ENCODE data around the gene EHMT1.

The EHMT1 gene

DNA sequence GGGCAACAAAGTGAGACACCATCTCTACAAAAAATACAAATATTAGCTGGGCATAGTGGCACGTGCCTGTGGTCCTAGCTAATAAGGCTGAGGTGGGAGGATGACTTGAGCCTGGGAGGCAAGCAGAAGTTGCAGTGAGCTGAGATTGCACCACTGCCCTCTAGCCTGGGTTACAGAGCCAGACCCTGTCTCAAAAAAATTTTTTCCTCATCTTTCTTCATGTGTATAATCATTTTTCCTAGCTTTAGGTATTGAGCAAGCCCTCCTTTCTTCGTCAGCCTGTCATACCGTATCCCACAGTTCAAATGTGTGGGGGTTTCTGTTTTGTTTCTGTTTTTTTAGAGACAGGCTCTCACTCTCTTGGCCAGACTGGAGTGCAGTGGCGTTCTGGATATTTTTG is 41.3 kb downstream of the EHMT1 start:
- TF ChIP-seq CTCF (IDR thresholded peaks at IDR 0.05): no peak
- no peak overlapping the region for H3K4me2 ChIP-seq (ENCODE audit: low read length)
- H3K4me3 ChIP-seq (ENCODE audit: low read depth, low read length): no peak overlapping the region
- no peaks in the 10 kb centered on the region for H3K36me3 ChIP-seq (ENCODE audit: control insufficient read depth, insufficient read depth, low read length)
- H3K27ac ChIP-seq: no peak overlapping the region
- H3K9ac ChIP-seq: no peak overlapping the region
- H3K79me2 ChIP-seq: peaks cover 16% of the 10 kb centered on the region
- H2AFZ ChIP-seq: no peak overlapping the region
- no peaks in the 10 kb centered on the region for H3K9me3 ChIP-seq (ENCODE audit: control insufficient read depth, low read length)
- H3K4me1 ChIP-seq: no peaks in the 10 kb centered on the region
- H3K27me3 ChIP-seq (ENCODE audit: control insufficient read depth, insufficient read depth, low read length): no peaks in the 10 kb centered on the region

DNA sequence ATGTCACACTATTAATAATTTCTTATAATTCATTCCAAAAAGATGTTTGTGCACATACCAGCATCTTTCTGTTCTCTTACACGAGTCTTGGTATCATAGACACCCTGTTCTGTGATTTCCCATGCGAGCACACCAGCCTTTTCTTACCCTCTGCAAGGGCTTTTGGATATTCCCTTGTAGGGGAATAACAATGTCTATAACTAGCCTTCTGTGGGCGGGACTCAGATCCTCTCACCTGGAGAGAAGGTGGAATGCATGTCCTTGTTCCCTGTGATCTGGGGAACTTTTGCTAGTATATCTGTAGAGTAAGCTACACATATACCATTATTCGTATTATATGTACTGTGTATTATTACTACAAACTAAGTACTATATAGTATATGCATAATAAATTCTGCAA is 44.8 kb downstream of the EHMT1 start:
- Histone ChIP-seq H3K9ac (no peak overlapping the region), H2AFZ (no peak overlapping the region), H3K27ac (no peak overlapping the region), H3K4me1 (no peaks in the 10 kb centered on the region), H3K36me3 (ENCODE audit: control insufficient read depth, insufficient read depth, low read length) (no peaks in the 10 kb centered on the region), H3K4me2 (ENCODE audit: low read length) (no peak overlapping the region), H3K27me3 (ENCODE audit: control insufficient read depth, insufficient read depth, low read length) (no peaks in the 10 kb centered on the region), H3K79me2 (peaks cover 10% of the 10 kb centered on the region), H3K4me3 (ENCODE audit: low read depth, low read length) (no peak overlapping the region), H3K9me3 (ENCODE audit: control insufficient read depth, low read length) (no peaks in the 10 kb centered on the region)
- TF ChIP-seq CTCF (IDR thresholded peaks at IDR 0.05): no peak

DNA sequence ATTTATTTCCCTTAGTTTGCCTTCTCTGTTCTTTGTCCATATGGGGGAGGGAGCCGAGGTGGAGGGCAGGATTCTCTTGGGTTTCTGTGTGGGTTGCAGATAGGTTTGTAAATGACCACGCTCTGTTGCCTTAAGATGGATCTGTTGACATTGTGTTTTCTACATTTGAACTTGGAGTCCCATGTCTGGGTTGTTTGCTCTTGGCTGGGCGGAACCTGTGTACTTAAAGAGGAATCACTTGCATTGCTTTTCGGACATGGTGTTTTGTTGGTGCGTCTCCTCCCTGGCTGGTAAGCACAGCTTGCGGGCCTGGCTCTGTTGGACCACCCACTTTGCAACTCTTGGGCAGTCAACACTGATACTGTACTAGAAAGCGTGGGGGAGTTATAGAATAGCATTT is 45.9 kb downstream of the EHMT1 start:
- H2AFZ ChIP-seq: no peak overlapping the region
- H3K4me1 ChIP-seq: no peaks in the 10 kb centered on the region
- no peak overlapping the region for H3K4me3 ChIP-seq (ENCODE audit: low read depth, low read length)
- H3K9ac ChIP-seq: no peak overlapping the region
- H3K4me2 ChIP-seq (ENCODE audit: low read length): no peak overlapping the region
- no peak overlapping the region for H3K27ac ChIP-seq
- H3K79me2 ChIP-seq: peaks cover 8% of the 10 kb centered on the region
- TF ChIP-seq CTCF (IDR thresholded peaks at IDR 0.05): no peak
- no peaks in the 10 kb centered on the region for H3K36me3 ChIP-seq (ENCODE audit: control insufficient read depth, insufficient read depth, low read length)
- H3K9me3 ChIP-seq (ENCODE audit: control insufficient read depth, low read length): no peaks in the 10 kb centered on the region
- H3K27me3 ChIP-seq (ENCODE audit: control insufficient read depth, insufficient read depth, low read length): no peaks in the 10 kb centered on the region

- Histone ChIP-seq H3K4me1 (no peaks in the 10 kb centered on the region), H3K4me3 (ENCODE audit: low read depth, low read length) (no peak overlapping the region), H3K4me2 (ENCODE audit: low read length) (no peak overlapping the region), H2AFZ (no peak overlapping the region), H3K27me3 (ENCODE audit: control insufficient read depth, insufficient read depth, low read length) (no peaks in the 10 kb centered on the region), H3K9ac (no peak overlapping the region), H3K9me3 (ENCODE audit: control insufficient read depth, low read length) (no peaks in the 10 kb centered on the region), H3K79me2 (peaks cover 8% of the 10 kb centered on the region), H3K27ac (no peak overlapping the region), H3K36me3 (ENCODE audit: control insufficient read depth, insufficient read depth, low read length) (no peaks in the 10 kb centered on the region)
- TF ChIP-seq CTCF (IDR thresholded peaks at IDR 0.05): no peak
Measured at GRCh38 chr9:137665226-137665625, 46.4 kb downstream of the EHMT1 start.

DNA sequence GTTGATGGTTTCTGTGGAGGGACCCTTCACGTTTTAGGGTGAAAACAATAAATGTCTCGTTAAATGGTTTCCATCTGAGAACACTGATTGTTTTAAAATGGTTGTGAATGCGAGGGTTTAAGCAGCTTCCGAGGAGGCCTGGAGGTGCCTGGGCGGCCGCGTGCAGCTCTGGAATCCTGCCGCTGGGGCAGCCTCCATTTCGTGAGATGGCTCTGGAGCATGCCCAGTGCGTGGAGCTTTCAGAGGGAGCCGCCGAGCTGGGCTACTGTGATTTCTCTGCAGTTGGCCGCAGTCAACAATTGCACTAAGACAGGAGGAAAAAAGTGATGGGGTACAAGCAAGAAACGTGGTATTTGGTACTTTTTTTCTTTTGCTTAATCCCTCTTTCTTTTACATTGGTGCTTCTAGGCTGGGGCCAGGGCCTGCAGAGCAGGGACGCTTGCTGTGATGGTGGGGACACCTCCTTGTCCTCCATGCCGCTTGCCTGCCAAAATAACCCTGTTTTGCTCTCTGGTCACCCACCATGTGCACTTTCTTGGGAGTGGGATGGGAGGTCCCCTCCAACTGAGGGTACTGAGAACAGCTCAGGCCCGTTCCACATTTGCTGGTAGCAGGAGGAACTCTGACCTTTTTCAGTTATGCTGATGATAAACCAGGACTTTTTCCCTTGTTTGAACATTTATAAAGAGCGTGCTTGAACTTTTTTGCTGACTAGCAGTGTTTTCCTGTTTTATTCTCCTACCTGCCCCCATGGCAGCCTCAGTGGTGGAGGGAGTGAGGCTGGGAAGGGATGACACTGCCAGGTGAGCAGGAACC is 47.1 kb downstream of the EHMT1 start:
- no peak for TF ChIP-seq CTCF (IDR thresholded peaks at IDR 0.05)
- Histone ChIP-seq H3K27me3 (ENCODE audit: control insufficient read depth, insufficient read depth, low read length) (no peaks in the 10 kb centered on the region), H3K79me2 (peaks cover 8% of the 10 kb centered on the region), H2AFZ (no peak overlapping the region), H3K36me3 (ENCODE audit: control insufficient read depth, insufficient read depth, low read length) (no peaks in the 10 kb centered on the region), H3K4me2 (ENCODE audit: low read length) (no peak overlapping the region), H3K4me3 (ENCODE audit: low read depth, low read length) (no peak overlapping the region), H3K27ac (no peak overlapping the region), H3K9ac (no peak overlapping the region), H3K4me1 (no peaks in the 10 kb centered on the region), H3K9me3 (ENCODE audit: control insufficient read depth, low read length) (no peaks in the 10 kb centered on the region)
